22Rv1 (cell line): Measurements from ENCODE around the gene RMP24.

ENCODE experiments used
- ZFX ChIP-seq: fragments of 450-650 bp; IDR thresholded peaks from 2 replicates; pipeline ENCODE4 v1.6.1; 2017; ENCODE audit warnings: antibody characterized with exemption, borderline replicate concordance
- TF ChIP-seq, protein P1 (sequence below): fragments of 450-650 bp; IDR thresholded peaks from 2 replicates; pipeline ENCODE4 v1.5.1; 2017; ENCODE audit warnings: mild to moderate bottlenecking

DNA sequence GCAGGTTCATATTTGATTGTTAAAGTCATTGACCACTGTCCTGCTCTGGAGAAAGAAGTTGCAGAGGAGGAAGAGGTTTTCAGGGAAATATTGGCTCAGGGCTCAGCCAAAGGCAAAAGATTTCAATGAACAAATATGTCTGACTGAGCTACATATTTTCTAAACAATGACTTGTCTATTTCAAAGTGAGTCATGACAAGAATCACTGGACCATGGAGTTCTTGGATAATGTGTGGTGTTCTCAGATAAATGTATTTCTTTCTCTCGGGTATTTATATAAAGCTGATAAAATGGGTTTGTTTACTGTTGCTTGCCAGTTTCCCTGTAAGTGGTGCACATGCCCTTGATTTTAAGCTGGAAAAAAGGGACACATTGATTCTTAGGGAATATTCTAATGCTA is 34.3 kb upstream of the RMP24 start:
- TF ChIP-seq, protein P1, sequence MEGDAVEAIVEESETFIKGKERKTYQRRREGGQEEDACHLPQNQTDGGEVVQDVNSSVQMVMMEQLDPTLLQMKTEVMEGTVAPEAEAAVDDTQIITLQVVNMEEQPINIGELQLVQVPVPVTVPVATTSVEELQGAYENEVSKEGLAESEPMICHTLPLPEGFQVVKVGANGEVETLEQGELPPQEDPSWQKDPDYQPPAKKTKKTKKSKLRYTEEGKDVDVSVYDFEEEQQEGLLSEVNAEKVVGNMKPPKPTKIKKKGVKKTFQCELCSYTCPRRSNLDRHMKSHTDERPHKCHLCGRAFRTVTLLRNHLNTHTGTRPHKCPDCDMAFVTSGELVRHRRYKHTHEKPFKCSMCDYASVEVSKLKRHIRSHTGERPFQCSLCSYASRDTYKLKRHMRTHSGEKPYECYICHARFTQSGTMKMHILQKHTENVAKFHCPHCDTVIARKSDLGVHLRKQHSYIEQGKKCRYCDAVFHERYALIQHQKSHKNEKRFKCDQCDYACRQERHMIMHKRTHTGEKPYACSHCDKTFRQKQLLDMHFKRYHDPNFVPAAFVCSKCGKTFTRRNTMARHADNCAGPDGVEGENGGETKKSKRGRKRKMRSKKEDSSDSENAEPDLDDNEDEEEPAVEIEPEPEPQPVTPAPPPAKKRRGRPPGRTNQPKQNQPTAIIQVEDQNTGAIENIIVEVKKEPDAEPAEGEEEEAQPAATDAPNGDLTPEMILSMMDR: no peak
- TF ChIP-seq ZFX: no peak
